TTC549 (cell line): Measurements from ENCODE around the gene CLDN18.

Experiments used
- FAIRE-seq: peaks from 2 replicates; lab custom pipeline; 2012; peaks lifted over from hg19 to GRCh38; lab: Jason Lieb, UNC

CLDN18 gene

GRCh38 chr3:138063416-138063815 is 53.5 kb downstream of the CLDN18 start:
- no peak for FAIRE-seq

GRCh38 chr3:138065949-138066348 is 56.0 kb downstream of the CLDN18 start:
- FAIRE-seq, result no peak

GRCh38 chr3:138066383-138066782 is 56.4 kb downstream of the CLDN18 start:
- FAIRE-seq, result no peak

GRCh38 chr3:138066972-138067371 is 57.0 kb downstream of the CLDN18 start:
- FAIRE-seq, result no peak

GRCh38 chr3:138068046-138068445 is 58.1 kb downstream of the CLDN18 start:
- no peak for FAIRE-seq

GRCh38 chr3:138068579-138069174 is 58.7 kb downstream of the CLDN18 start:
- FAIRE-seq, result no peak

- FAIRE-seq, result no peak
Measured at GRCh38 chr3:138070006-138070405, 60.0 kb downstream of the CLDN18 start.

- no peak for FAIRE-seq
Measured at GRCh38 chr3:138072796-138073195, 62.8 kb downstream of the CLDN18 start.

GRCh38 chr3:138078096-138078495 is 68.1 kb downstream of the CLDN18 start:
- no peak for FAIRE-seq

GRCh38 chr3:138078901-138079344 is 69.0 kb downstream of the CLDN18 start:
- no peak for FAIRE-seq

GRCh38 chr3:138079901-138080300 is 69.9 kb downstream of the CLDN18 start:
- FAIRE-seq, result no peak

GRCh38 chr3:138081371-138082084 is 71.6 kb downstream of the CLDN18 start:
- no peak for FAIRE-seq

GRCh38 chr3:138082085-138082991 is 72.4 kb downstream of the CLDN18 start:
- FAIRE-seq, result no peak

- no peak for FAIRE-seq
Measured at GRCh38 chr3:138082992-138083386, 73.0 kb downstream of the CLDN18 start.
